Panc1 (cell line): ENCODE results near the gene CCDC144A.
"Not testable (repeated sequence)": the region's sequence is repeated elsewhere in the genome, so short reads cannot be mapped to it uniquely, and the experiment has no call there.

ENCODE experiments used
- POLR2AphosphoS5 ChIP-seq: IDR thresholded peaks from 2 replicates; pipeline ENCODE4 v1.6.1; 2012; ENCODE audit warnings: mild to moderate bottlenecking, low read depth, low read length, moderate library complexity
- REST ChIP-seq, 2 experiments: IDR thresholded peaks; 2 replicates each; pipeline ENCODE4 v1.6.1; 2011 to 2012; ENCODE audit warnings: low read depth in 2 of 2, control low read depth in 1 of 2, low read length in 1 of 2, mild to moderate bottlenecking in 1 of 2, moderate library complexity in 1 of 2; ENCODE audit not compliant: insufficient read depth in 1 of 2
- TCF7L2 ChIP-seq: IDR thresholded peaks from 2 replicates; pipeline ENCODE4 v1.6.1; 2011; ENCODE audit warnings: mild to moderate bottlenecking, low read depth, low read length, inconsistent platforms
- TF ChIP-seq, protein P1 (sequence below): fragments of 450-650 bp; IDR thresholded peaks from 2 replicates; pipeline ENCODE4 v1.5.1; 2017; ENCODE audit warnings: mild to moderate bottlenecking

GRCh38 chr17:16751224-16751923 lies 61.3 kb downstream of the CCDC144A start:
- TF ChIP-seq, protein P1, sequence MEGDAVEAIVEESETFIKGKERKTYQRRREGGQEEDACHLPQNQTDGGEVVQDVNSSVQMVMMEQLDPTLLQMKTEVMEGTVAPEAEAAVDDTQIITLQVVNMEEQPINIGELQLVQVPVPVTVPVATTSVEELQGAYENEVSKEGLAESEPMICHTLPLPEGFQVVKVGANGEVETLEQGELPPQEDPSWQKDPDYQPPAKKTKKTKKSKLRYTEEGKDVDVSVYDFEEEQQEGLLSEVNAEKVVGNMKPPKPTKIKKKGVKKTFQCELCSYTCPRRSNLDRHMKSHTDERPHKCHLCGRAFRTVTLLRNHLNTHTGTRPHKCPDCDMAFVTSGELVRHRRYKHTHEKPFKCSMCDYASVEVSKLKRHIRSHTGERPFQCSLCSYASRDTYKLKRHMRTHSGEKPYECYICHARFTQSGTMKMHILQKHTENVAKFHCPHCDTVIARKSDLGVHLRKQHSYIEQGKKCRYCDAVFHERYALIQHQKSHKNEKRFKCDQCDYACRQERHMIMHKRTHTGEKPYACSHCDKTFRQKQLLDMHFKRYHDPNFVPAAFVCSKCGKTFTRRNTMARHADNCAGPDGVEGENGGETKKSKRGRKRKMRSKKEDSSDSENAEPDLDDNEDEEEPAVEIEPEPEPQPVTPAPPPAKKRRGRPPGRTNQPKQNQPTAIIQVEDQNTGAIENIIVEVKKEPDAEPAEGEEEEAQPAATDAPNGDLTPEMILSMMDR, result peak; percentile 73
- not testable (repeated sequence) for TF ChIP-seq POLR2AphosphoS5; REST (IDR thresholded peaks at IDR 0.05; ENCODE audit: insufficient read depth in 1 of 2, low read depth in 2 of 2, low read length in 1 of 2); TCF7L2
